ENCODE data around the gene PLA2G2D. TPM values are rescaled to one million over a fixed set of nuclear protein-coding genes. Genes with fewer than 3 reads are reported as not detected.

Gene PLA2G2D
- total and polyA plus RNA-seq, 5 donors from 2014 or later, result not detected

- no peak overlapping the region for H3K4me3 ChIP-seq (ENCODE audit: low read depth, low read length)
- Mint-ChIP-seq H3K36me3 (no peaks in the 10 kb centered on the region), H3K4me1 (no peaks in the 10 kb centered on the region), H3K9me3 (peaks cover 0 to 1% (median 0%) of the 10 kb centered on the region in 7 donors), H3K4me3 (no peak overlapping the region), H3K27ac (no peak overlapping the region), H3K27me3 (peaks cover 14% of the 10 kb centered on the region)
- DNase-seq, result no peak
- no peak for ATAC-seq (ENCODE audit: low read depth in 2 of 2)
- no peak overlapping the region for H3K27ac ChIP-seq (ENCODE audit: insufficient read depth, low read length, poor library complexity, severe bottlenecking)
- peaks cover 3% of the 10 kb centered on the region for H3K27me3 ChIP-seq (ENCODE audit: control insufficient read depth, insufficient read depth, low read length)
- H3K36me3 ChIP-seq (ENCODE audit: control insufficient read depth, insufficient read depth, low read length), result no peaks in the 10 kb centered on the region
- H3K9me3 ChIP-seq (ENCODE audit: control insufficient read depth in 2 of 2, low read length in 2 of 2), result no peaks in the 10 kb centered on the region
- H3K4me1 ChIP-seq (ENCODE audit: control insufficient read depth, insufficient read depth, low read length, poor library complexity, severe bottlenecking), result no peaks in the 10 kb centered on the region
Observed at GRCh38 chr1:20141466-20141865, 22.1 kb upstream of the PLA2G2D start.

- Histone ChIP-seq H3K4me1 (ENCODE audit: control insufficient read depth, insufficient read depth, low read length, poor library complexity, severe bottlenecking) (no peaks in the 10 kb centered on the region), H3K27me3 (ENCODE audit: control insufficient read depth, insufficient read depth, low read length) (peaks cover 3% of the 10 kb centered on the region), H3K4me3 (ENCODE audit: low read depth, low read length) (no peak overlapping the region), H3K36me3 (ENCODE audit: control insufficient read depth, insufficient read depth, low read length) (no peaks in the 10 kb centered on the region), H3K9me3 (ENCODE audit: control insufficient read depth in 2 of 2, low read length in 2 of 2) (no peaks in the 10 kb centered on the region), H3K27ac (ENCODE audit: insufficient read depth, low read length, poor library complexity, severe bottlenecking) (no peak overlapping the region)
- H3K36me3 Mint-ChIP-seq, result no peaks in the 10 kb centered on the region
- H3K9me3 Mint-ChIP-seq, result peaks cover 0 to 1% (median 0%) of the 10 kb centered on the region in 7 donors
- H3K4me3 Mint-ChIP-seq, result no peak overlapping the region
- ATAC-seq (ENCODE audit: low read depth in 2 of 2) (no peak), DNase-seq (no peak)
- no peak overlapping the region for H3K27ac Mint-ChIP-seq
- H3K27me3 Mint-ChIP-seq, result peaks cover 19% of the 10 kb centered on the region
- H3K4me1 Mint-ChIP-seq, result no peaks in the 10 kb centered on the region
Observed at GRCh38 chr1:20141001-20141400, 21.7 kb upstream of the PLA2G2D start.

- Mint-ChIP-seq H3K4me3 (no peak overlapping the region), H3K36me3 (no peaks in the 10 kb centered on the region), H3K4me1 (no peaks in the 10 kb centered on the region), H3K9me3 (peaks cover 0 to 1% (median 0%) of the 10 kb centered on the region in 7 donors), H3K27me3 (peaks cover 19% of the 10 kb centered on the region), H3K27ac (no peak overlapping the region)
- no peak for ATAC-seq (ENCODE audit: low read depth in 2 of 2)
- peaks cover 3% of the 10 kb centered on the region for H3K27me3 ChIP-seq (ENCODE audit: control insufficient read depth, insufficient read depth, low read length)
- H3K4me3 ChIP-seq (ENCODE audit: low read depth, low read length), result no peak overlapping the region
- no peaks in the 10 kb centered on the region for H3K36me3 ChIP-seq (ENCODE audit: control insufficient read depth, insufficient read depth, low read length)
- no peak for DNase-seq
- no peaks in the 10 kb centered on the region for H3K4me1 ChIP-seq (ENCODE audit: control insufficient read depth, insufficient read depth, low read length, poor library complexity, severe bottlenecking)
- no peaks in the 10 kb centered on the region for H3K9me3 ChIP-seq (ENCODE audit: control insufficient read depth in 2 of 2, low read length in 2 of 2)
- H3K27ac ChIP-seq (ENCODE audit: insufficient read depth, low read length, poor library complexity, severe bottlenecking), result no peak overlapping the region
Observed at GRCh38 chr1:20139776-20140612, 20.7 kb upstream of the PLA2G2D start.

- ATAC-seq (ENCODE audit: low read depth in 2 of 2) (no peak), DNase-seq (no peak)
- H3K9me3 ChIP-seq (ENCODE audit: control insufficient read depth in 2 of 2, low read length in 2 of 2), result no peaks in the 10 kb centered on the region
- H3K36me3 ChIP-seq (ENCODE audit: control insufficient read depth, insufficient read depth, low read length), result no peaks in the 10 kb centered on the region
- Mint-ChIP-seq H3K4me1 (no peaks in the 10 kb centered on the region), H3K36me3 (no peaks in the 10 kb centered on the region), H3K27me3 (peaks cover 23% of the 10 kb centered on the region), H3K27ac (no peak within 1 kb of the TSS), H3K4me3 (no peak within 1 kb of the TSS), H3K9me3 (peaks cover 0 to 2% (median 0%) of the 10 kb centered on the region in 7 donors)
- peaks cover 3% of the 10 kb centered on the region for H3K27me3 ChIP-seq (ENCODE audit: control insufficient read depth, insufficient read depth, low read length)
- H3K4me1 ChIP-seq (ENCODE audit: control insufficient read depth, insufficient read depth, low read length, poor library complexity, severe bottlenecking), result no peaks in the 10 kb centered on the region
- no peak within 1 kb of the TSS for H3K4me3 ChIP-seq (ENCODE audit: low read depth, low read length)
- no peak within 1 kb of the TSS for H3K27ac ChIP-seq (ENCODE audit: insufficient read depth, low read length, poor library complexity, severe bottlenecking)
Observed at GRCh38 chr1:20138961-20139550, 19.7 kb upstream of the PLA2G2D start, which contains the start of gene PLA2G2F. Gene PLA2G2F (plus strand): TSS chr1:20139323. CDS start chr1:20139428, 105 bp downstream.

GRCh38 chr1:20138346-20138745 is 19.0 kb upstream of the PLA2G2D start:
- Mint-ChIP-seq H3K9me3 (peaks cover 0 to 4% (median 0%) of the 10 kb centered on the region in 7 donors), H3K27ac (no peak overlapping the region), H3K36me3 (no peaks in the 10 kb centered on the region), H3K27me3 (peaks cover 25% of the 10 kb centered on the region), H3K4me1 (no peaks in the 10 kb centered on the region), H3K4me3 (no peak overlapping the region)
- Histone ChIP-seq H3K4me3 (ENCODE audit: low read depth, low read length) (no peak overlapping the region), H3K36me3 (ENCODE audit: control insufficient read depth, insufficient read depth, low read length) (no peaks in the 10 kb centered on the region), H3K27me3 (ENCODE audit: control insufficient read depth, insufficient read depth, low read length) (peaks cover 5% of the 10 kb centered on the region), H3K9me3 (ENCODE audit: control insufficient read depth in 2 of 2, low read length in 2 of 2) (no peaks in the 10 kb centered on the region), H3K27ac (ENCODE audit: insufficient read depth, low read length, poor library complexity, severe bottlenecking) (no peak overlapping the region), H3K4me1 (ENCODE audit: control insufficient read depth, insufficient read depth, low read length, poor library complexity, severe bottlenecking) (no peaks in the 10 kb centered on the region)
- DNase-seq (no peak), ATAC-seq (ENCODE audit: low read depth in 2 of 2) (no peak)

- peaks cover 5% of the 10 kb centered on the region for H3K27me3 ChIP-seq (ENCODE audit: control insufficient read depth, insufficient read depth, low read length)
- H3K36me3 ChIP-seq (ENCODE audit: control insufficient read depth, insufficient read depth, low read length), result no peaks in the 10 kb centered on the region
- Mint-ChIP-seq H3K27me3 (peaks cover 25% of the 10 kb centered on the region), H3K9me3 (peaks cover 0 to 5% (median 0%) of the 10 kb centered on the region in 7 donors), H3K36me3 (no peaks in the 10 kb centered on the region), H3K4me3 (no peak overlapping the region), H3K4me1 (no peaks in the 10 kb centered on the region), H3K27ac (no peak overlapping the region)
- no peaks in the 10 kb centered on the region for H3K4me1 ChIP-seq (ENCODE audit: control insufficient read depth, insufficient read depth, low read length, poor library complexity, severe bottlenecking)
- no peak for ATAC-seq (ENCODE audit: low read depth in 2 of 2)
- no peak overlapping the region for H3K4me3 ChIP-seq (ENCODE audit: low read depth, low read length)
- no peak overlapping the region for H3K27ac ChIP-seq (ENCODE audit: insufficient read depth, low read length, poor library complexity, severe bottlenecking)
- no peaks in the 10 kb centered on the region for H3K9me3 ChIP-seq (ENCODE audit: control insufficient read depth in 2 of 2, low read length in 2 of 2)
- no peak for DNase-seq
Observed at GRCh38 chr1:20137604-20138003, 18.3 kb upstream of the PLA2G2D start.

GRCh38 chr1:20137055-20137454 is 17.7 kb upstream of the PLA2G2D start:
- H3K27ac Mint-ChIP-seq, result no peak overlapping the region
- Histone ChIP-seq H3K4me3 (ENCODE audit: low read depth, low read length) (no peak overlapping the region), H3K4me1 (ENCODE audit: control insufficient read depth, insufficient read depth, low read length, poor library complexity, severe bottlenecking) (no peaks in the 10 kb centered on the region), H3K9me3 (ENCODE audit: control insufficient read depth in 2 of 2, low read length in 2 of 2) (no peaks in the 10 kb centered on the region), H3K36me3 (ENCODE audit: control insufficient read depth, insufficient read depth, low read length) (no peaks in the 10 kb centered on the region), H3K27me3 (ENCODE audit: control insufficient read depth, insufficient read depth, low read length) (peaks cover 5% of the 10 kb centered on the region), H3K27ac (ENCODE audit: insufficient read depth, low read length, poor library complexity, severe bottlenecking) (no peak overlapping the region)
- H3K36me3 Mint-ChIP-seq, result no peaks in the 10 kb centered on the region
- H3K4me3 Mint-ChIP-seq, result no peak overlapping the region
- ATAC-seq (ENCODE audit: low read depth in 2 of 2), result no peak
- H3K27me3 Mint-ChIP-seq, result peaks cover 23% of the 10 kb centered on the region
- DNase-seq, result no peak
- H3K9me3 Mint-ChIP-seq, result peaks cover 0 to 5% (median 0%) of the 10 kb centered on the region in 7 donors
- H3K4me1 Mint-ChIP-seq, result no peaks in the 10 kb centered on the region

Measured in CD4-positive, CD25-positive, alpha-beta regulatory T cell (primary cell).